ENCODE results near the gene ATP11A.

Gene ATP11A

DNA sequence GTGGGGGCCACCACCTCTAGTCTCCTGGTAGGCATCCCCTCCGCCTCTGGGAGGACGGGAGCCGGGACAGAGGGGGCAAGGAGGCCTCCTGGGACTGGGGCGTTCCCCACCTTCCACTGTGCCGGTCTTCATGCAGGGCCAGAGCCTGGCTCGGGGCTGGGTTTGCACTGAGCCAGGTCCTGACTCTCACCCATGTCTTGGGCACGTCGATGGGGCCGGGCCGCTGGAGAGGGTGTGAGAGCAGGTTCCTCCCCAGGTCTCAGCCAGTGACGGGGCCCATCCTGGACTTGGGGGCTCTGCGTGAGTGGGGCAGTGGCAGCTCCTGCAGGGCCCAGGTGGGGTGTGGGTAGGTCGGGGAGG lies 26.6 kb downstream of the ATP11A start:
- H3K36me3 ChIP-seq (ENCODE audit: insufficient read depth, low read length), result no peaks in the 10 kb centered on the region
- no peak overlapping the region for H3K9ac ChIP-seq (ENCODE audit: low read depth, low read length)
- no peaks in the 10 kb centered on the region for H3K9me3 ChIP-seq (ENCODE audit: control insufficient read depth, insufficient read depth, low read length)
- H3K4me1 ChIP-seq (ENCODE audit: insufficient read depth, low read length), result peaks cover 11% of the 10 kb centered on the region

DNA sequence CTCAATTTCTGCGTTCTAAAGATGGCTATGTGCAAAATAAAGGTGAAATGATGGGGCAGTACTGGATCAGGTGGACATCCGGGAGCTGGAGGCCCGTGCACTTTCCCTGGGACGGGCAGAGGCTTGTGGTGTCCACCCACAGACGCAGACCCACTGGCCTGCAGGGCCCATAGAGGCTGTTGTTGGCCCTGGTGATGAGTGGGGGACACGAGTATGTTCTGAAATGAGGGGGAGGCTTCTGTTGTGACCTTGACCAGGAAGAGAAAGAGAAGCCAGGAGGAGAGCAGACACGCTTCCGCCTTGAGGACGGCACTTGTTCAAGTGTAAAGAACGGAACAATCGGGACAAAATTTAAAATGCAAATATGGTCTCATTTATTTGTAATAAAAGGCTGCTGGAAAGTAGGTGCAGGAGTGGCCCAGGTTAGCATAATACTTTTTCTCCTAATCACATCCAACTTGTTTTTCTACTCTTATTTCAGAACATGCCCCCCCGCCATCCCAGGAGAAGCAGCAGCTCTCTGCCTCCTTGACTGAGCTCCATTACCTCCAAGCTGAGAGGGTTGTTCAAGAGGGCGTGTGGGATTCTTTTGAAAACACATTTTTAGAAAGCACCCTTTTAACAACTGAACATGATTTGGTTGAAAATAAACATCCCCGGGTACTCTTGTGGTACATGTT lies 27.1 kb downstream of the ATP11A start:
- H3K4me1 ChIP-seq (ENCODE audit: insufficient read depth, low read length), result peaks cover 9% of the 10 kb centered on the region
- no peaks in the 10 kb centered on the region for H3K36me3 ChIP-seq (ENCODE audit: insufficient read depth, low read length)
- H3K9ac ChIP-seq (ENCODE audit: low read depth, low read length), result no peak overlapping the region
- H3K9me3 ChIP-seq (ENCODE audit: control insufficient read depth, insufficient read depth, low read length), result no peaks in the 10 kb centered on the region

GRCh38 chr13:112718318-112718717 lies 28.5 kb downstream of the ATP11A start:
- H3K36me3 ChIP-seq (ENCODE audit: insufficient read depth, low read length), result no peaks in the 10 kb centered on the region
- no peak overlapping the region for H3K9ac ChIP-seq (ENCODE audit: low read depth, low read length)
- H3K4me1 ChIP-seq (ENCODE audit: insufficient read depth, low read length), result no peaks in the 10 kb centered on the region
- H3K9me3 ChIP-seq (ENCODE audit: control insufficient read depth, insufficient read depth, low read length), result no peaks in the 10 kb centered on the region

- Histone ChIP-seq H3K36me3 (ENCODE audit: insufficient read depth, low read length) (no peaks in the 10 kb centered on the region), H3K9ac (ENCODE audit: low read depth, low read length) (no peak overlapping the region), H3K9me3 (ENCODE audit: control insufficient read depth, insufficient read depth, low read length) (no peaks in the 10 kb centered on the region), H3K4me1 (ENCODE audit: insufficient read depth, low read length) (no peaks in the 10 kb centered on the region)
Observed at GRCh38 chr13:112719016-112719415, 29.2 kb downstream of the ATP11A start.

- Histone ChIP-seq H3K9me3 (ENCODE audit: control insufficient read depth, insufficient read depth, low read length) (no peaks in the 10 kb centered on the region), H3K9ac (ENCODE audit: low read depth, low read length) (no peak overlapping the region), H3K36me3 (ENCODE audit: insufficient read depth, low read length) (no peaks in the 10 kb centered on the region), H3K4me1 (ENCODE audit: insufficient read depth, low read length) (no peaks in the 10 kb centered on the region)
Observed at GRCh38 chr13:112719556-112719955, 29.7 kb downstream of the ATP11A start.

- Histone ChIP-seq H3K4me1 (ENCODE audit: insufficient read depth, low read length) (peaks cover 4% of the 10 kb centered on the region; the same call in 1 of the 2 replicates), H3K36me3 (ENCODE audit: insufficient read depth, low read length) (no peaks in the 10 kb centered on the region), H3K9me3 (ENCODE audit: control insufficient read depth, insufficient read depth, low read length) (no peaks in the 10 kb centered on the region), H3K9ac (ENCODE audit: low read depth, low read length) (no peak overlapping the region)
Observed at GRCh38 chr13:112720251-112720650, 30.4 kb downstream of the ATP11A start.

- Histone ChIP-seq H3K4me1 (ENCODE audit: insufficient read depth, low read length) (peaks cover 9% of the 10 kb centered on the region; the same call in 1 of the 2 replicates), H3K36me3 (ENCODE audit: insufficient read depth, low read length) (no peaks in the 10 kb centered on the region), H3K9me3 (ENCODE audit: control insufficient read depth, insufficient read depth, low read length) (no peaks in the 10 kb centered on the region), H3K9ac (ENCODE audit: low read depth, low read length) (no peak overlapping the region)
Observed at GRCh38 chr13:112720814-112721197, 31.0 kb downstream of the ATP11A start.

DNA sequence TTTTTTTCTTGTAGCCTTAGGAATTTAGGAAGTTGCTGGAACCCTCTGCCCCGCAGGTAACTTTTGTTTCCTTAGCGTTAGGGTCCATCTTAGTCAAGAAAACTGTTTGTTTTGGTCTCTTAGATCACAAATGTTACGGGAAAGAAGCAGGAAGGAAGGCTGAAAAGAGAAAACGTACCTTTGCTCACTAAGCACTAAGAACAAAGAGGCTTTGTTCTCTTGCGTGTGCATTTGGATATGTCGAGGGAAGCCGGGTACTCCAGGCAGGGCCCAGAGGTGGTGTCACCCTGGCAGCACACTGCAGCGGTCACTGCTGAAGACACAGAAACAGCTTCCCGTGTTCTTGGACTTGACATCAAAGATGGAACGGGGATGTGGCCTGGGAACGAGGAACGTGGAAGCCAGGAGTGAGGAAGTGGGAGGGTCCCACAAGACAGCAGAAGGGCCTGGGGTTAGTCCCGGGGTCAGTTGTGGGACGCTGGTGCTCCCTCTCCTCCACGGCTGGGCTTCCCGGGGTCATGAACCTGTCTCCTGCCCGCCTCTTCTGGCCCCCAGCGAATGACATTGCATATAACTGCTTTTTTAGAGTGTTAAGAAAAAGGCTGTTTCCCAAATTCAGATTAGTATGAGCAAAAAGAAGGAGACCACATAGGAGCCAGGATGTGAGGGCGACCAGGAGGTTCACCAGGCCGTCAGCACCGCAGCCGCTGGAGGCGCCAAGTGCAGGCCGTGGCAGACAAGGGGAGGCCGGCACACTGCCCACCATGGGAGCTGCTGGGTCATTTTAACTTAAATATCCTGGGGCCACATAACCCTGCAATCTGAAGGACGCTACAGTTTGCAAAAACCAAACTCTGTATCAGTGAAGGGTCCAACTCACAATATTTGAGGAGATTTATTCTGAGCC lies 31.6 kb downstream of the ATP11A start:
- Histone ChIP-seq H3K9me3 (ENCODE audit: control insufficient read depth, insufficient read depth, low read length) (no peaks in the 10 kb centered on the region), H3K4me1 (ENCODE audit: insufficient read depth, low read length) (peaks cover 9% of the 10 kb centered on the region), H3K36me3 (ENCODE audit: insufficient read depth, low read length) (no peaks in the 10 kb centered on the region), H3K9ac (ENCODE audit: low read depth, low read length) (no peak overlapping the region)

- no peaks in the 10 kb centered on the region for H3K9me3 ChIP-seq (ENCODE audit: control insufficient read depth, insufficient read depth, low read length)
- no peaks in the 10 kb centered on the region for H3K36me3 ChIP-seq (ENCODE audit: insufficient read depth, low read length)
- H3K9ac ChIP-seq (ENCODE audit: low read depth, low read length), result no peak overlapping the region
- H3K4me1 ChIP-seq (ENCODE audit: insufficient read depth, low read length), result peaks cover 14% of the 10 kb centered on the region
Observed at GRCh38 chr13:112722433-112723263, 32.8 kb downstream of the ATP11A start.

DNA sequence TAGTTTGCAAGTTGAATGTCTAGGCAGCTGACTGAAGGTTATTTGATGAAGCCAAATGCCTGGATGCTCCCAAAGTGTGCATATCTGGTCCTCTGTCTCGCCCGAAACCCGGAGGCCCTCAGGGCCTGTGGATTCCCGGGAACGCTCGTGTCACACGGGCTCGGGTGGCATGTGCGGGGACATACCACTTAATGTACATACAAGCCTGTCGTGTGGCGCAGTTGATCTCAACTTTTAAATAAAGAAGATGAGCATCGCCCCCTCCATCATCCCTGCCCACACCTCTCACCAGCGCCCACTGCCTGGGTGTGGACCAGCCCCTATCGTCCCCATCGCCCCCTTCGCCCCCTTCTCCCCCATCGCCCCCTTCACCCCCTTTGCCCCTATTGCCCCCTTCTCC lies 33.9 kb downstream of the ATP11A start:
- Histone ChIP-seq H3K9ac (ENCODE audit: low read depth, low read length) (no peak overlapping the region), H3K36me3 (ENCODE audit: insufficient read depth, low read length) (no peaks in the 10 kb centered on the region), H3K4me1 (ENCODE audit: insufficient read depth, low read length) (peaks cover 15% of the 10 kb centered on the region)

GRCh38 chr13:112724788-112725345 lies 35.0 kb downstream of the ATP11A start:
- H3K9me3 ChIP-seq (ENCODE audit: control insufficient read depth, insufficient read depth, low read length), result no peaks in the 10 kb centered on the region
- H3K4me1 ChIP-seq (ENCODE audit: insufficient read depth, low read length), result peaks cover 15% of the 10 kb centered on the region
- no peak overlapping the region for H3K9ac ChIP-seq (ENCODE audit: low read depth, low read length)

More for the DNA sequence above, 33.9 kb downstream of the ATP11A start:
- H3K9me3 ChIP-seq (ENCODE audit: control insufficient read depth, insufficient read depth, low read length), result no peaks in the 10 kb centered on the region

DNA sequence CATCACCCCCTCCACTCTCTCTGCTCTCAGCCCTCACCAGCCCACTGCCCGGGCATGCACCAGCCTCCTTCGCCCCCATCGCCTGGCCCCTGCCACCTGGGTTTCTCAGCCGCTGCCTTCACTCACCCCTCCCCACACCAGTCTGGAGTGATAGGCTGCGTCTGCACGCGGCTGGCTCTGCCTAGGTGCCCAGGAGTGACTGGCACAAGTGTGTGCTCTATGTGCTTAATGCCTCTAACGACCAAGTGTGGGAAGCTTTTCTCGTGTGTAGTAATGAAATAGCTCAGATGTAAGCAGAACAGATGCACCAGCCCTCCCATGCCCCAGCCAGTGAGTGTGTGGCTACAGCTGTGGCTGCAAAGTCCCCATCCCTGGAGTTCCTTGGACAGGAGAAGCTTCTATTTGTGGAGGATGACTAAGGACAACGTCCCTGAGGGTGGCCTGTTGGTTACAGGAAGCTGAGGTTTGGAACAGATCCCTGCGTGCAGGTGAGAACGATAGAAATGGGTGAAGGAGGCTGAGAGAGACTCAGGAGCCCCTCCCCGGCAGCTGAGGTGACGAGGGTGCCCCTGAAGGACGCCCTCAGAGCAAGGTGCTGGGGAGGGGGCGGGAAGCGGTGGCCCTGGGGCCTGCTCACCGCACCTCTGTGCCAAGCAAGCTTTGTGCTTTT lies 35.6 kb downstream of the ATP11A start:
- Histone ChIP-seq H3K36me3 (ENCODE audit: insufficient read depth, low read length) (no peaks in the 10 kb centered on the region), H3K9me3 (ENCODE audit: control insufficient read depth, insufficient read depth, low read length) (no peaks in the 10 kb centered on the region), H3K9ac (ENCODE audit: low read depth, low read length) (no peak overlapping the region), H3K4me1 (ENCODE audit: insufficient read depth, low read length) (peaks cover 15% of the 10 kb centered on the region)

More at GRCh38 chr13:112724788-112725345, 35.0 kb downstream of the ATP11A start:
- H3K36me3 ChIP-seq (ENCODE audit: insufficient read depth, low read length), result no peaks in the 10 kb centered on the region

DNA sequence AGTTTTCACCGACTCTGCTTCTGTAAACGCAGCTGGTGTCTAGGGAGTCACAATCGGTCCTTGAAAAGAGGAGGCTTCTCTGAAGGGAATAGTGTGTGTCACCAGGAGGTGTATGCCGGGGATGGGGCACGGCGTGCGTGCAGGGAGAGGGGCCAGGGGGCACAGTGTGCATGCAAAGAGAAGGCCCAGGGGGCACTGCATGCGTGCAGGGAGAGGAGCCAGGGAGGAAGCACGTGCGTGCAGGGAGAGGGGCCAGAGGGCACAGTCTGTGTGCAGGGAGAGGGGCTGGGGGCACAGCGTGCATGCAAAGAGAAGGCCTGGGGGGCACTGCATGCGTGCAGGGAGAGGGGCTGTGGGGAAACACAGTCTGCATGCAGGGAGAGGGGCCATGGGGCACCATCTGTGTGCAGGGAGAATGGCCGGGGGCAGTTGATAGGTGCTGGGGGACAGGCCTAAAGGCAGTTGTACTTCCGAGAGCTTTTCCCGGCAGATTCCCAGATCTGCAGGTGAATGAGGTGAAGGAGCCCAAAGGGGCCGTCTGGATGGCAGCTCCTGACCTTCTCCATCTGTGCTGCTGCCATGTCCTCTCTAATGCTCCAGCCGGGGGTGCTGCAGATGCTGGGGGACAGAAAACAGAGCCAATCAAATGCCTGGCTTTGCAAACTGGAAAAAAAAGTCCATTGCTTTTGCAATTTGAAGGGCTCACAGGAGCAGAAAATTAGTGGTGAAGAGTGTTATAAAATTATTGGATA lies 36.4 kb downstream of the ATP11A start:
- Histone ChIP-seq H3K9ac (ENCODE audit: low read depth, low read length) (no peak overlapping the region), H3K4me1 (ENCODE audit: insufficient read depth, low read length) (peaks cover 15% of the 10 kb centered on the region)

More for the DNA sequence above, 36.4 kb downstream of the ATP11A start:
- H3K9me3 ChIP-seq (ENCODE audit: control insufficient read depth, insufficient read depth, low read length), result no peaks in the 10 kb centered on the region
- H3K36me3 ChIP-seq (ENCODE audit: insufficient read depth, low read length), result no peaks in the 10 kb centered on the region

Measured in ES-I3 (cell line).